Cerebellar nuclear complex (tissue), 1 donor: ENCODE results near the gene GABRG3.
"Not testable (repeated sequence)": the region's sequence is repeated elsewhere in the genome, so short reads cannot be mapped to it uniquely, and the experiment has no call there.

Experiments used
- DNase-seq, 2 experiments: peaks; one replicate each; lab custom pipeline; 2025; lab: John Stamatoyannopoulos, UW

The GABRG3 gene

DNA sequence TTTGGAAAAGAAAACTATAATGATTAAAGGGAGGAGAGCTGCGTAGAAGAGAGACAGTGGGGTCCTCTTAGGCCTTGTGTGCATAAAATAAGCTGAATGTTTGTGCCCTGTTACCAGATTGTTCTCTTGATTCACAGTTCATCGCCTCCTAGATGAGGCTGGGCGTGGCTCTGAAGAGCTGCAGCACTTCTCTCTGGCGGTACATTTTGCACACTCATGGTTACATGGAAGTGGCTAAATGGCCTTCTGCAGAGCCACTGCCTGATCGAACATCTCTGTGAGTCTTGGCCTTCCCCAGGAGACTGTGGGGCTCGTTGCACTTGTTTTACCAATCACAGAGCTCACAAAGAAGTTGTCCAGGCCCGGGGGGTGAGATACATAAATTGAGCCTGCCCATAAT lies 208.8 kb downstream of the GABRG3 start:
- DNase-seq: no peak

- DNase-seq: no peak
These were observed 211.7 kb downstream of the GABRG3 start for GRCh38 chr15:27182561-27183110.

DNA sequence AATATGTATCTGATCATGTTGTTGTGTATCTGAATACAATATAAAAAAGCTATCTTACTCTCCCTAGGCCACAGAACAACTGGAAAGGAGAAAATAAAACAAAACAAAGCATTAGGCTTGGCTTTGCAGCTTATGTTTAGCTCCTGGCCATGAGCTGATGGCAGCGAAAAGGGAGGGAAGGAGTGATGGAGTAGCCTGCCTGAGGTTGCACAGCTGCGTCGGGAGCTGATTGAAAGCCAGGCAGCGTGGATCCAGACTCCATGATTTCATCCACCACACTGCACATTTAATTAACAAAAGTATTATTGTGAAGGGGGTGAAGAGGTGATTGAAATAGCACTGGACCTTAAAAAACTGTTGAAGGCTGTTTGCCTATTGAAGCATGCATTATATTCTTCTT lies 212.2 kb downstream of the GABRG3 start:
- DNase-seq: no peak

- DNase-seq: not testable (repeated sequence)
These were observed 220.5 kb downstream of the GABRG3 start for GRCh38 chr15:27191515-27191914.

GRCh38 chr15:27196691-27197090 lies 225.7 kb downstream of the GABRG3 start:
- no peak for DNase-seq

DNA sequence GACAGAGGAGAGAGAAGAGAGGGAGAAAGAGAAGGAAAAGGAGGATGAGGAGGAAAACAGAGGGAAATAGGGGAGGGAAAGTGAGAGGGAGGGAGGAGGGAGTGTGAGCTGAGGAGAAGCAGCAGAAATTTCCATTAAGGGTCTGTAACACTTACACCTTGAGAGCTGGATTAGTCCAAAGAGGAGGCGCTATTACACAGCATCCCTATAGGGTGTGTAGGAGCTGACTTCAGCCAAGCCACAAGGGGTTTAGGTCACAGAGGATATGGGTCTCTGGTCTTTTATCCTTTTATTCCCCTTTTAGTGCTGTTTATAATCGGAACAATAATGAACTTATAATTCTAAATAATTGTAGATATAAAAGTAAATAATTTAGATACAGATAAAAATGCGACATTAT lies 230.4 kb downstream of the GABRG3 start:
- DNase-seq: no peak

GRCh38 chr15:27210176-27210575 lies 239.2 kb downstream of the GABRG3 start:
- no peak for DNase-seq

GRCh38 chr15:27214032-27214431 lies 243.1 kb downstream of the GABRG3 start:
- DNase-seq: no peak

GRCh38 chr15:27214961-27215360 lies 244.0 kb downstream of the GABRG3 start:
- DNase-seq: no peak

DNA sequence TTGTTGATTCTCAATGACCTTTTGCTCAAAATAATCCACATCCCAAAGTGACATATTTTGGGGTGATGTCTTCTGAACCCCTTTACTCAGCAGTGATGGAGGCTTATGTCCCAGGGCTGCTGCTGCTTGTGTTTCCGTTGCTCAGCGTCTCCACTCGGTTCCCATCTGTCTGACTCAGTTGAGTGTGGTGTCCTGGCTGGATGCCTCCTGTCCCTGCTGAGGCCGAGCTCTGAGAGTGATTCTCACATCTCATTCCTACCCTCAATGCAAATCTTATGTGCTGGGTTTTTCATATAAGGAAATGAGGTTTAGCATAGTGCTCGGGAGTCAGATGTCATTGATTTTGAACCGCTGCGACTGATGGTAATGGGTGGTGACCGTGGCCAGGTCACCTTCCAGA lies 247.4 kb downstream of the GABRG3 start:
- no peak for DNase-seq

DNA sequence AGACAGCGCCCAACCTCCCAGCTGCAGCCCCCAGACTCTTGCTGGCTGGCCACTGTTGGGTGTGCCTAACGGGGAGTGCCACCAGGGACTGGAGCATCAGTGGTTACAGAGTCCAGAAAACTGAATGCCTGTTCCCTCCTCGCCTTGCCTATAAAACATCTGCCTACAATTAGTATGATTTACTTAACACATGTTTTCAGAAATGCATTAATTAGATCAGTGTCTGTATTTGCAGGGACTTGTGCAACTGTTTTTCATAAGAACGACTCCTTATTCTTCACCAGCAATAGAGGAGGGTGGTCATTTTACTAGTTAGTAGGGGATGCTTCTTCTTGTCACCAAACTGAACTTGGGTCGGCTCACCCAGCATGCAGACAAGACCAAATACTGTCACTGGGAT lies 248.7 kb downstream of the GABRG3 start:
- DNase-seq: no peak

DNA sequence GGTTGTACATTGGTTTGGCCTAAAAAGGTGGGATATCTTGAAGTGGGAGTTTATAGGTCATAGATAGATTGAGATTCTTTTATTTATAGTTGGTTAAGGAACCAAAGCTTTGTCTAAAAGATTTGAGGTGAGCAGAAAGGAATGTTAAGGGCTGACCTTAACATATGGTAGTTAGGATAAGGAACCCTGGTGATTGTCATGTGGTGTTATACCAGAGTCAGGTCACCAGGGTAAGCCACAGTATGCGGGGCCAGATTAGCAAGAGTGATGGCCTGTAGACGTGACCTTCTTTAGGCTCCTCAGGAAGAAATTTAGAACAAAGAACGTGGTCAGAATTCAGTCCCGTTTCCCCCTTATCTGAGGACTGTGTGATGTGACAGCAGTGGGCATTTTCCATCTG lies 249.2 kb downstream of the GABRG3 start:
- no peak for DNase-seq

- no peak for DNase-seq
These were observed 251.5 kb downstream of the GABRG3 start for GRCh38 chr15:27222479-27222878.

- no peak for DNase-seq
These were observed 252.2 kb downstream of the GABRG3 start for GRCh38 chr15:27223179-27223578.

GRCh38 chr15:27231811-27232210 lies 260.8 kb downstream of the GABRG3 start:
- DNase-seq: no peak

DNA sequence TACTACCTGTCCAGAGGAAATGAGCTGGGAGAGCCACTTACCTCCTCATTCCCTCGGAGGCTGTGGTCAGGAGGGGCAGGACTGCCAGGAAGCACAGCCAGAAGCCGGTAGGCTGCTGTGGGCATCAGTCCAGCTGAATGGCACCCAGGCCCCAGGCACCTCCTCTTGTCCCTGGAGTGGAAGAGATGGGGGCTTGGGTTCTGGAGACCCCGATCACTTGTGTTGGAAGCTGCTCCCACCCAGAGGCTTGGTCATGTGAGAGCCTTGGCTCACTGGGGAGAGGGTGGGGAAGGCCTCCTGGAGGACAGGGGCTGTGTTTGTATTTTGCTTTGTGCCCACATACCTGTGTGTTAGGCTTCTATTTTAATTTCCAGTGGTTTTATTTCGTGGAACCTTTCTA lies 261.9 kb downstream of the GABRG3 start:
- DNase-seq: no peak

- DNase-seq: no peak
These were observed 263.6 kb downstream of the GABRG3 start for GRCh38 chr15:27234593-27234992.

GRCh38 chr15:27235161-27235560 lies 264.2 kb downstream of the GABRG3 start:
- DNase-seq: no peak

- no peak for DNase-seq
These were observed 264.7 kb downstream of the GABRG3 start for GRCh38 chr15:27235681-27236080.

DNA sequence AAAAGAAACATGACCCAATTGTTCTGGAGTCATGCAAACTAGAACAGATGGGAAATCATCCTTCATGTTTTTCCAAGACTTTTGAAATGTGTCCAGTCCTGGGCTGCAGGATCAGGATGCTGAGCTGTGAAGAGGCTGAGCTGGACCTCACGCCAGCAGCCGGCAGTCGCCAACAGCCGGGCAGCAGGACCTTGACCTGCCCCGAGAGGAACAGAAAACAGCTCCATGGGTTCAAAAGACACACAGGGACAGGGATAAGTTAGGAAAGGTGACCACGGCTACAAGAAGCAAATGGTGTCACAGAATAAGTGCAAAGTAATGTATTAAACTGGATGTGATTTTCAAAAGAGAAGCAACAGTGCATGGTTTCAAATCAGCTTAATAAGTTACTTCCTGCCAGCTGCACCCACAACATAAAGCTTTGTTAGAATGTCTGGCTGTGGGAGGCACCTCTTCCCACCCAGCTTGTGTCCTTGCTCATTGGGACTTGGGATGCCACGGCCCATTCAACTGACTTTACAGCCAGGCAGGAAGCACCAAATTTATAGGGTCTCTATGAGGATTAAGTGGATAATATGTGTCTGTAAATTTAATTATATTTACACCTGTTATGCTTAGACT lies 266.4 kb downstream of the GABRG3 start:
- DNase-seq: no peak

GRCh38 chr15:27238209-27238608 lies 267.2 kb downstream of the GABRG3 start:
- no peak for DNase-seq

DNA sequence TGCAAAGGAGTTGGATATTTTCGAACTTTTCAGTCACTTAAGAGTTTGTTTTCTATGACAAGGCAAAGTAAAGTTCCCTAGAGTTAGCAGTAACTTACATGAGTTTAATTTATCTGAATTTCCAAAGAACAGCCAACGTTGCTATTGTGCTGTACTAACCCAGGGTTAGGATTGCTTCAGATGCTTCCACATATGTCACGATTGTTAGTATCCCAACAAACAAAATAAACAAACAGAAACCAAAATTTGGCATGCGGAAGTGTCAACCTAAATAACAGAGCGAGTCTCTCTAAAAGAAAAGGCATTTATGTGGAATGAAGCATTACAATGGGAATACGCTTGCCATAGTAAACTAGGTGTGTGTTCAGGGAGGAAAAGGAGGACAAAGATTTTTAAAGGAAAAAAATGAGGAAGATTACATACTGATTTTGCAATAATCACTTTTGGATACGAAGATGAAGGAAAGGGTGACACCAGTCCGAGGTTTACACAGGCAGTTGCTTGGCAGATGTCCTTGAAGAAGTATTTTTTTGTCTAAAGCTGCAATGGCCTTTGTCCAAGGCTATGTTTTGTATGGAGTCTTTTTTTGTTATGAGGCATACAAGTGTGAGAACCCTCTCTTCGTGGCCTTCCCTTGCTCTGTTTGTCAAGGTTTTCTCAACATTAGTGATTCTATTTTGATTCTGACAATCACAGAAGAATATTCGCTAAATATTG lies 267.9 kb downstream of the GABRG3 start:
- DNase-seq: no peak

DNA sequence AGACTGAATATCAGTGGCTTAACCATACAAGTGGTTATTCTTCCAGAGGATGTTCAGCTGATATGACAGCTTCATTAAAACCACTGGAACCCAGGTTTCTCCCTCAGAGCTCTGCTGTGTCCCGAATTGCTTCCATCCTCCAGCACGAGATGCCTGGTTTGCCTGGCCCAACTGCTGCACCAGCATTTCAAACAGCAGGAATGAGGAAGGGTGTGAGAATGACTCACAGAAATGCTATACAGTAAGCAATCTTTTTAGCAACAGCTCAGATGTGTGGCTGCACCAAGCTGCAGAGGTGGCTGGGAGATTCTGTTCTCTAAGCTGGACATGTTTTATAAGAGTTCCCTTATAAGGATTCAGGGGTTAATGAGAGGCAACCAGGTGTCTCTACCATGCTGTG lies 271.0 kb downstream of the GABRG3 start:
- DNase-seq: no peak

DNA sequence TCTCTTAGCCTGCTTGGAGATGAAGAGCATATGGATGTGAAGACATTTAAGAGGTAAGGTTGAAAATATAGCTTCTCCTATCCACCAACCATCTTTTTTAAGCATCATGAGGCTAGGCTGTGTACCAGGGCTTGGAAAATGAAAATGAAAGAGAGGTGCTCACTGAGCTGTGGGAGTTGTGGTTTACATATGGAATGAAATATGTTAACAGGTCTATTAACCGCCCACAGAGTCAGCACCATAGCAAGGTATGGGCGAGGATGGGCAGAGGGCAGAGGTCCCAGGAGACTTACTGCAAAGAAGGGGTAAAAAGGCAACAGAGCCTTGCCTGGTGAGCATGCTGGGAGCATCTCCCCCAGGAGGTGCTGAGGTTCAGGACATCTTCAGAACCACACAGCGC lies 273.1 kb downstream of the GABRG3 start:
- DNase-seq: no peak
